ENCODE data around the gene CCL19.
"Not testable (repeated sequence)": the region's sequence is repeated elsewhere in the genome, so short reads cannot be mapped to it uniquely, and the experiment has no call there.

CCL19 gene

DNA sequence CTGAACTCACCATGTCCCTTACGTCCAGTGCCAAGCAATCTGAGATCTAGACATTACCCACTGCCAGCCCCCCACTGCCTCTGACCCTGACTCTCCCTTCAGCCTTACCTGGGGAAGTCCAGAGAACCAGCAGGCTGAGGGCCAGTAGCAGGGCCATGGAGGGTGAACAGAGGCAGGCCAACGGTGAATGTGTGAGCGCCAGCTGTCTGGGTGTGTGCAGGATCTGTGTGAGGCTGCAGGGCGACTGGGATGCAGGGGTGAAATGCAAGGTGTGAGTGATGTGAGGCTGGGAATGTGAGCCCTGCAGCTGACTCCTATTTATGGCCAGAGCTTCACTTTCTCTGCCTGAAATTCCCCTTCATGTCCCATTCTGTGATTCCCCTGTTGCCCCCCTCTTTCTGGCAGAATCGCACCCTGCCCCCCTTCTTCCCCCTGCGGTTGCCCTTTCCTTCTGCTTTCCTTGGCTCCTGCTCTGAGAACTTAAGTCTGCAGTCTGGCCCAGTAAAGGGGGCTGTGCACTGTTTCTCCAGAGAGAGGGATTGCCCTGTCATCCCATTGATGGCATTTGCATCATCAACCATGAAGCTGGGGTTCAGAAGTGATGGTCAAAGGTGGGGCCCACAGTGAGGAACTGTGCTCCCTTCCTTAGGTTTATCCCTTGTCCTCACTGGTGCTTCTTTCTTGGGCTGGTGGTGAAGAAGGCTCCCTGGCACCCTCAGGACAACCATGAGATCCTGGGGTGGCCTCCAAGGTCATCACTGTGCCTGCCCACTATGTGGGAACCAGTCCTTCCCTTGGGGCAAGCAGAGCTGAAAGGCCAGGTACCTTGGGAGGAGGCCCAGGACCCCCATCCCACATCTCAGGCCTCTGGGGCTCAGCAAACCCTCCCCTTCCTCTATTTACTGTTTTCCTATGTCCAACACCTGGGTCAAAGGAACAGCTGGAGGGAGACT lies at the start of gene CCL19:
Gene CCL19, minus strand, starts transcription at position 294 of the 953 bp plus-strand sequence. Its CDS starts 137 bp downstream, at position 157.
- DNase-seq = no peak

DNA sequence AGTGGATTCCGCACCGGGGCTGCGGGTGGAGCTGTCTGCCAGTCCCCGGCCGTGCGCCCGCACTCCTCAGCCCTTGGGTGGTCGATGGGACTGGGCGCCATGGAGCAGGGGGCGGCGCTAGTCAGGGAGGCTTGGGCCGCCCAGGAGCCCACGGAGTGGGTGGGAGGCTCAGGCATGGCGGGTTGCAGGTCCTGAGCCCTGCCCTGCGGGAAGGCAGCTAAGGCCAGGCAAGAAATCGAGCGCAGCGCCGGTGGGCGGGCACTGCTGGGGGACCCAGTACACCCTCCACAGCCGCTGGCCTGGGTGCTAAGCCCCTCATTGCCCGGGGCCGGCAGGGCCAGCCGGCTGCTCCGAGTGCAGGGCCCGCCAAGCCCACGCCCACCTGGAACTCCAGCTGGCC lies 49.1 kb upstream of the CCL19 start:
- DNase-seq = not testable (repeated sequence)

DNA sequence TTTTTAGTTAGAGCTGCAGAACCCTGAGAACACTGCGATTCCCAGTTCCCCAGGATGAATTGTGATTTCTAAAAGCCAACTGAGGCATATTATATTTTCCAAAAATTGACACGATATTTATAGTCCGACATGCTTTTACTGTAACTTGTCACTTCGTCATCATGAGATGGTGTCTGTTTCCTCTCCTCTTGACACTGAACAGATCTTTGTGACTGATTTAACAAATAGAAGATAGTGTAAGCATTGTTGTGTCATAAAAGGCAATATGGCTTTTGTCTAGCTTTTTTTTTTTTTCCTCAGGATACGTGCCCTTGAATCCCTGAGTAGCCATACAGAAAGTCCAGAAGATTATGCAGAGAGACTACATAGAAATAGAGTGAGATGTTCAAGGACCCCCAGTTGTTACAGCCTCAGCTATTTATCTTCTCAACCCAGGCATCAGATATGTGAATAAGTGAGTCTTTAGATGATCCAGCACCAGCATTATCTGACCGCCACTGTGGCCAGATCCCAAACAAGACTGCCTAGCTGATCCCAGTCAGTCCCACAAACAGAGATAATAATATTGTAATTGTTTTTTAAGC lies 46.7 kb upstream of the CCL19 start:
- no peak for DNase-seq

DNA sequence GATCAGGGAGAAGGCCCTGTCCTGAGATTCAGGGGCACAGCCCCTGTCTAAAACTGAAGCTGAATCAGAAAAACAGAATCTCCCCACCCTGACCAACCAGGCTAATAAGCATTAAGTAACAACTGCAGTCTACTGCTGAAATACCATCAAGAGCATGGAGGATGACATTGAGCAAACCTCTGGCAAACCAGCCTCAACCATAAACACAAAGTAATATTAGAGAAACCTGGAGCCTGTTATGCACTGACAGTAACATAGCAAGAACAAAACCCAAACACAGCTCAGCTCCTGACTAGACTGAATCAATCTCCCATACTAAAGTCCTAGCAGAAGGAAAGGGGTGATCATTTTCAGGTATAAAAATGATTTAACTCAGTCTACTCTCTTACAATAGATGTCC lies 43.6 kb upstream of the CCL19 start:
- DNase-seq = no peak

DNA sequence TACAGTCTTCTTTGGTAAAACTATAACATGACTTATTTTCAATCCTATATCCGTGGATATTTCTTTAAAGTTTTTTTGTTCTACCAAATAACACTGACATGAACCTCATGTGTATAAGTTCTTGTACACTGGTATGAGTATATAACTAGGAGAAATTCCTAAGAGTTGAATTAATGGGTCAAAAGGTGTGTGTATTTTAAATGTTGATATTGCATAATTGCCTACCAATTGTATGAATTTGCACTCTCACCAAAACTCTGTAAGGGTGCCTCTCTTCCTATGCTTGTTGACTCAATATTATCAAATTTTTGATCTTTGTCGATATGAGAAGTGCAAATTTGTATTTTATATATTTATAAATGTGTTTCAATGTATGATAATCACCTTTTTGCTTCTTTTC lies 41.8 kb upstream of the CCL19 start:
- no peak for DNase-seq

DNA sequence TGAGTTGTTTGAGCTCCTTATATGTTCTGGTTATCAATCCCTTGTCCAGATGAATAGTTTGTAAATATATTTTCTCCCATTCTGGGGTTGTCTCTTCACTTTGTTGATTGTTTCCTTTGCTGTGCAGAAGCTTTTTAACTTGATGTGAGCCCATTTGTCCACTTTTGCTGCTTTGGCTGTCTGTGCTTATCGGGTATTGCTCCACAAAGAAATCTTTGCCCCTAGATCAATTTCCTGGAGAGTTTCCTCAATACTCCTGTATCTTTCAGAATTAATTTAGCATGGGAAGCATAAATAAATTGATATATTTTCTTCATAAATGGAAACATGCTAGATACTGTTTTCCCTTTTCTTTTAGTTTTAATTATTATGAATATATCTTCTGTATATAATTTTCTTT lies 41.4 kb upstream of the CCL19 start:
- no peak for DNase-seq

DNA sequence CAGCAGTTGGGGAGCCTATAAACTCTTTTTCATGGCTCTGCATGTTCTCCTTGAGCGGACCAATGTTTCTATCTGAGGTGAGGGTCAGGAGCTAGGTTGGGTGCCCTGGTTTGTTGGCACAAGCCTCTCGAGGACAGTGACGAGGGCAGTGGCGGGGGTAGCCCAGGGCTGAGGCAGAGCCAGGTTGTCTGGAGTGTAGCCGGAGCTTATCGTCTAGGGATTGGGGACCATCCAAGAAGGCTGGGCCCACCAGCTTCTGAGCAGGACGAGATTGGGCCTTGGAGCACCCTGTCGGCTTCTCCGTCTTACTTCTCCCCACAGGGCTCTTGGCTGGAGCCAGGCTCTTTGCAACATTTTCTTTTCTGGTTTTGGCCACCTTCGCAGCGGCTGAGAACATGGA lies 32.1 kb upstream of the CCL19 start:
- DNase-seq = no peak

DNA sequence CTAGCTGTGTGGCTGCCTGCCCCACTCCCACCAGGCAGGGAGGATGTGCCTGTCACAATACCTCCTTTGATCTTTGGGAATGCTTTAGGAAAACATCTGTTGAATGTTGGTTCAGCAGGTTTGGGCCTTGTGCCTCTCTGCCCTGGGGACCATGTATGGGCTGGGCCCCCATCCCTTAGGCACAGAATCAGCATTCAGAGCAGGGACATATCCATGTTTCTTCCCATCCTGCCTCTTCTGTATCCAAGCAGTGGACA lies 28.6 kb upstream of the CCL19 start:
- DNase-seq = not testable (repeated sequence)

DNA sequence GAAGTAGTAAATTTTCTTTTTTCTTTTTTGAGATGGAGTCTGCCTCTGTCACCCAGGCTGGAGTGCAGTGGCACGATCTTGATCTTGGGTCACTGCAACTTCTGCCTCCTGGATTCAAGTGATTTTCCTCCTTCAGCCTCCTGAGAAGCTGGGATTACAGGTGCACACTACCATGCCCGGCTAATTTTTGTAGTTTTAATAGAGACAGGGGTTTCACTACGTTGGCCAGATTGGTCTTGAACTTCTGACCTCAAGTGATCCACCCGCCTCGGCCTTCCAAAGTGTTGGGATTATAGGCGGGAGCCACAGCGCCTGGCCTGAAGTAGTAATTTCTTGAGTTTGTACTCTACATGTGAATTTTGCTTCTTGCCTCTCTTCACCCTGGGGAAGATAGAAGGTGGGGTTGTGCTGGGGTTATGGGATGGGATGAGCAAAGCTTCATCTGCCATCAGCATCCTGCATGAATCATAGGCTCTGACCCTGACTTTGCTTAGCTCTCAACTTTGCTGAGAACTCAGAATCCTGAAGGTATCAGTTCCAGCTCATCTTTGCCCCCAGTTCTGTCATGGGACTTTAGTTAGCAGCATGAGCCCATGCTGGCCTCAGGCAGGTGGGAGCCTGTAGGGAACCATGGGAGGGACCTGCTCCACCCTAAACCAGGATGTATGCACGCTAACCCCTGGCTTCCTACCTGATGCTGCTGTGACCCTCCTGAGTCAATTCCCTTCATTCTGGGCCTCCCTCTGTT lies 28.1 kb upstream of the CCL19 start:
- no peak for DNase-seq

DNA sequence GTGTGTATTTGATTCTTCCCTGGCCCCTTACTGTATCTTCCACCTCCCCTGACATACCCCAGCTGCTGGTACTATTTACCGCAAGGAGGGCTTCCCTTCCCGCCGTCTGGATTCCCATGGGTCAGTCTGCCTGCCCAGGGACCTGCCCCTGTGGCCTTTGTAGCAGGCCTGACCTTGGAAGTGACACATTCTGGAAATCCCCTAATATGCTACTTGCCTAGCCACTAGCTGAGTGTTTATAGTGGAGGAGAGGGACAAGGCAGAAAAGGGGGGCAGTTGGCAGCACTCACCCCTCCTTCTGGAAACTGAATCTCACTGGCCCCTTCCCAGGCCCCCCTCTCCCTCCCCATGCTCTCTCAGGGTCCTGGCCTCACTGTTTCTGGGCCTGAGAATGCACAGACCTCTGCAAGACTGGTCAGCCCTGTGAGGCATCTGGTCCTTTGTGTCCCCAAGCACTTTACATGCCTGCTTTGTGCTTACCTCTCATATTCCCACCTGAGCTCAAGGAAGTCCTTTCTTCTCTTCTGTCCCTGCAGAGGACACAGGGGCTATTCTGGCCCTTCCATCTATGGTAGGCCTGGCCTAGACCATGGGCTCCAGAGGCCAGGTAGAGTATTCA lies 27.0 kb upstream of the CCL19 start:
- no peak for DNase-seq

DNA sequence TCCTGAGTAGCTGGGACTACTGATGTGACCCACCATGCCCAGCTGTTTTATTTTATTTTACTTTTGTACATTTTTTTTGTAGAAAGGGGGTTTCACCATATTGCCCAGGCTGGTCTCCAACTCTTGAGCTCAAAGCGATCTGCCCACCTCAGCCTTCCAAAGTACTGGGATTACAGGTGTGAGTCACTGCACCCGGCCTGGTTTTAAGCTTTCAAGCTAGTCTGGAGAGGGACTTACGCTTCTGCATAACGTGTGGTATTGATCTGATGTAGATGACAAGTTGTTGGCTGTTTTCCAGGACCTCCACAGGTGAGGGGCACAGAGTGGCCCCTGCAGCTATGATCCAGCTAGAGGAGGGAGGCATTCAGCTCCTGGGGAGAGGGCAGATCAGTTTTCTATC lies 25.6 kb upstream of the CCL19 start:
- DNase-seq = no peak

DNA sequence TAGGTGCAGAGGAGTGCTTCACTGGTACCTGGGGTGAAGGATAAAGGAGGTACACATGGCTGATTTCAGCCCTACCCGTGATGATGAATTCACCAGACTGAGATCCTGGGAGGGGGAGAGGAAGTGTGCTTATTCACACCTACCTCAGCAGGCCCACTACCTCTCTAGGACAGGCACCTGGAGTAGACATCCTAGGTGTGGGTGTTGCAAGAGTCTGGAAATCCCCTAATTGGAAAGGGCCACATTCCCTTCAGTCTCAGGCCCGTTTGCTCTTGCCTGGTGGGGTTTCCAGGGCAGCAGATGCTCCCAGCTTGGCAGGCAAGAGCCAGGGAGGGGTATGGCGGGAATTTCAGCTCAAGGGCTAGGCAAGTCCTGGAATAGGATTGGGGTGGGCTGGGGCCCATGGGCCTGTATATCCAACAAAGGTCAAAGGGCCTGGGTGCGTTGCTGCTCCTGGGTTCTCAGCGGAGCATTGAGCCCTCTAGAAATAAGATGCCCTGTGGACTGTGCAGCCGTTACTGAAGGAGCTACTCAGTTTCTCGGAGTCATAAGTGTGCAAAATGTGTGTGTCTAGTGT lies 24.7 kb upstream of the CCL19 start:
- DNase-seq = no peak

DNA sequence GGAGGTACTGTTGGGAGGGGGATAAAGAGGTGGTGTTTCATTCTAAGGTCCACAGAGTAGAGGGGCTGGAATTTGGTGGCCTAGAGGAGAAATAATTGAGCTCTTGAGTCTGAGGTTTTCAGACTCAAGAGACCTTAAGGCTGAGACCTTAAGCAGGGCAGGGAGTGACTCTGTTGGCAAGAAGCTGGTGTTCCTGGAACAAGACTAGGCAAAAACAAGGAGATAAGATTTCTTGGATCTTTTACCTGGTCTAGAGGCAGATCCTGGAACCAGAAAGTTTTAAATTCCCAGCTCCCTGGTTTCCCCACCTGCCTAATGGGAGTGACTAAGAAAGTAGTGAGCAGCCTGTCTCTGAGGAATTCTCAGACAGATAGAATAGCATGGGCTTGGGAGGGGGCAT lies 22.9 kb upstream of the CCL19 start:
- DNase-seq = no peak

DNA sequence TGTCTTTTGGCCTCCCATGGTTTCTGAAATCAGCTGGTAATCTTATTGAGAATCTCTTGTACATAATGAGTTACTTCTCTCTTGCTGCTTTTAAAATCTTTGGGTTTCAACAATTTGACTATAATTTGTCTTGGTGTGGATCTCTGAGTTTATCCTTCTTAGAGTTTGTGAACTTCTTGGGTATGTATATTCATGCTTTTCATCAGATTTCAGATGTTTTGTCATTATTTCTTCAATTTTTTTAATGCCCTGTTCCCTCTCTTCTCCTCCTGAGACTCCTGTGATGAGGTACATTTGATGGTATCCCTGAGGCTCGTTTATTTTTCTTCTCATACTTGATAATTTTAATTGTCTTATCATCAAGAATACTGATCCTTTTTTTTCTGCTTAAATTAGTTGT lies 21.1 kb upstream of the CCL19 start:
- DNase-seq = no peak

DNA sequence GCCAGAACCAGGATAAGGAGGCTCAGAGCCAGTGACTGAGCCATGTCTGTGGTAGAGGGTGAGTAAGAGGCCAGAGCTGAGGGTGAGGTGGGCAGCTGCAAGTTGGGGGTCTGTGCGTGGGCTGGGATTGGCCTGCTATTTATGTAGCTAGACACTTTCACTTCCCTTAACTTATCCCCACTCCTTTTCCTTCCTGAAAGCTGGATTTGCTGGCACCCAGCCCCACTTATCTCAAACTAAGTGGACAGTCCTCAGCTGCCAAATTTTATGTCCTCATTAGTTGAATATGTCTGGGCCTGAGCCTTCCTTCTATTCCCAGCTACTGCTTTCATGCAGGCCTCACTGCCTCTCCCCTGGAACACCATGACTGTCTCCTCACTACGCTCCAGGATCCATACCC lies 18.9 kb upstream of the CCL19 start, which contains the start of gene CCL21:
Gene CCL21, minus strand, starts transcription at position 114 of the 400 bp plus-strand sequence. Its CDS starts 70 bp downstream, at position 44.
- no peak for DNase-seq

DNA sequence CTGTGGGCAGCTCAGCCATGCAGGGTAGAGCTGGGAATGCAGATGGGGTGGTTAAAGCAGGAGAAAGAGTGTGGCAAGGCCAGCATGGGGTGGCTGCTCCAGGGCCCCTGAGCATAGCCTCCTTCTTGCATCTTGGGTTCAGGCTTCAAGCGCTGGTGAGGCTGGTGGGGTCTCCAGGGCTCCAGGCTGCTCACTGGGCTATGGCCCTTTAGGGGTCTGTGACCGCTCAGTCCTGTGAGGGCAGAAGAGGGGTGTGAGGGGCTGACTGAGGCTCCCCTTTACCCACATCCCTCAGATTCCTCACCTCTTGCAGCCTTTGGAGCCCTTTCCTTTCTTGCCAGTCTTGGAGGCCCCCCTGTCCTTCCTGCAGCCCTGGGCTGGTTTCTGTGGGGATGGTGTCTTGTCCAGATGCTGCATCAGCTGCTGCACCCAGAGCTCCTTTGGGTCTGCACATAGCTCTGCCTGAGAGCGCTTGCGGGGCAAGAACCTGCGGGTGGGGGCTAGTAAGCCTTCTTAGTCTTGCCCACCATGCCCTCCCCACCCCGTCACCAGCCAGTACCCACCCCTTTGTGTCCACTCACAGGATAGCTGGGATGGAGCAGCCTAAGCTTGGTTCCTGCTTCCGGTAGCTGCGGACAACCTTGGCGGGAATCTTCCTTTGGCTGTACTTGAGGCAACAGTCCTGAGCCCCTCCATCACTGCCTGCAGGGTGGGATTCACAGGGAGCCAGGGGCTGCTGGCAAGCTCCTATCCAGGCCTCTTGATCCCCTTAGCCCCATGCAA lies 18.3 kb upstream of the CCL19 start:
- no peak for DNase-seq

DNA sequence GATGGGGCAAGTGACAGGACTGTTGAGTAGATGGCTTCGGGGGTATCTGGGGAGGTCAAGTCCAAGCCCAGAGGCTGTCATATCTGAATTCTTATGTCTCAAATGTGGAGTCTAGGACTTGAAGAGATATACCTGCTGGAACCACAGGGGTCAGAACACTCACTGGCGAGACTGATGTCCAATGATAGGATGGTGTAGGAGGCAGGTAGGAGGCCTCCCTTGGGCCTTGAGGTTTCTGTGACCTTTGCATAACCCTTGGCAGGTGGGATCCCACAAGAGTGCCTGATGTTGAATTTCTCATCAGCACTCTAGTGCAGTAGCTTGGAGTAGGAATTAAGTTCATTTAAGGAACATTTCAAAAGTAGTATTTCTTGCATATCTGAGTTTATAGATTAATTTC lies 16.1 kb upstream of the CCL19 start:
- no peak for DNase-seq

DNA sequence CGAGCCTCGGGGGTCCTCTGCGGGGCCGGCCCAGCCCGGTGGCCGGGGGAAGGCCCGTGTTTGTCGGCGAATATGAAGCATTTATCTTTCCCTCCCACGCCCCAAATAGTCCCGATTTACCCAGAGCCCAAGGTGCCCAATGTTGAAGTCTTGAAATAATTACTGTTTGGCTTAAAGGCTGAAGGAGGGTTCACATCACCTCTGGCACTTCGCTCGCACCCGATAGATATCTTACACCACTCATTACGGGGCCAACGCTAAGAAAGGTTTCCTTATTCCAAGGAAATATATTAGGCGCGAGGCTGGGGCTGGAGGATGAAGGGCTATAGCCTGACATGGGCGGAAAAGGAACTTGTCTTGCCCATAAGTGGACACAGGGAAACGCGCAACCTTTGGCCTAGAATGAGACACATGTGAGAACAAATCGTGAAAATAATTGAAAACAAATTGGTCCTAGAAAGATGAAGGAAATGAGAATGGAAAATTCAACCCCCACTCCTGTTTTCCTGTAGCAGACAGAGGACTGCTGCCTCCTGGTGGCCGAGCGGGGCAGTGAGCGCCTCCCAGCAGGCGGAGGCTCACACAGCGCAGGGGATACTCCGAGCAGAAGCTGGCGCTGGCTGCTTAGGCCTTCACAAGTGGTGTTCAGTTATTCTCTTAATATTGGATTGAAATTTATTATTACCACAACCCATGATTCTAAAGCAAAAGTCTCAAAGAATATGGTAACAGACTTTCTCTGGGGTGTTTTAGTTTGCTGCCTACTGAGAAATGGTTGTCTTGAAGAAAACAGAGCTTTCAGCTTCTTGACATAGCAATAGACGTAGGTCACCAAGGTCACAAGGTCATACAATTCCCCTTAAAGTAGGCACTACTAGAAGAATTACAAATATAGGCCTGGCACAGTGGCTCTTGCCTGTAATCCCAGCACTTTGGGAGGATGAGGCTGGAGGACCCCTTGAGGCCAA lies 11.0 kb upstream of the CCL19 start:
- peak; percentile 85 for DNase-seq

DNA sequence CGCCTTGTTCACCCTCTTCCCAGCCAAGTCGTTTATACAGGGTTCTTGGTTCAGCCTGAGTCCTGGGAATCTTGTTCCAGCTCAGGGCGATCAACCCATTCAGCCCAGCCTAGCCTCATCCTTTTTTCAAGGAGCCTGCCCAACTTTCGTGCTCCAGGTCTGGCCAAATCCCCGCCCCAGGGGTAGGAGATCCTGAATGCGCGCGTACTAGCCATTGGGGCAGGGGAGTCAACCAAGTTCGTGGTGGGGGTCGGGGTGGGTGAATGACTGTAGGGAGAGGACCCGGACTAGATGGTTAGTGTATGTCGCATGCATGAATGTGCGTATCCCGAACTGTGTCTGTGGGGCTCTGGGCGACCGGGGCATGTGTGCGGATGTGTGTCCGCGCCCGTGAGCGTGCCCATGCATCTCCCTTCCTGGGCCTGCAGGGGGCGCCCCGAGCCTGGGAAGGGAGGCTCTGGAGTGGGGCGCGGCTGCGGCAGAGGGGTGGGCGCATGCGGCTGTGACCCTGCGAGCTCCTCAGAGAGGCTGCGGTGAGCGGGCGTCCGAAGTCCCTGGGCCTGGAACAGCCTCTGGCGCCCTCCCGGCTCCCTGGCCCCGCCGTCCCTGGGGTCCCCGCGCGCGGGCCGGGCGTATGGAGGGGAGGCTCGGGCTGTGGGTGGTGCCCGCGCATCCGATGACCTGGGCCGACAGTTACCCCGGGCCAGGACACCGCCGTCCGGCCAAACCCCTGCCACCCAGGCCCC lies 10.1 kb upstream of the CCL19 start:
- DNase-seq = peak; percentile 78

DNA sequence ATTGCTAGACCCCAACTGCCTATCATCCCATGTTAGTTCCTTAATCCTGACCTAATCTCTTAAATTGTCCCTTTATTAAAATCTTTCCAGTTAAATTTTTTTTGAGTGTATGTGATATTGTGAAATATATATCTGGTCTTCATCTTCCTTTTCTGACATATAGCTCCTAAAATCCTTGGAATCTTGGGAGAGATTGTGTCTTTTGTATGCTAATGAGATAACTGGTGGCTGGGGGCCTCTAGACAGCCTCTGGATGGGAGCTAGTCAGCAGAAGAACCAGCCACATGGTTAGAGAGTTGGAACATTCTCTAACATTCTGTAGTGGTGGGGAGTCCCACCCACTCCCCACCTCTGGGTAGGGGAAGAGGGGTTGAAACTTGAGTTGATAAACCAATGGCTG lies 3.7 kb upstream of the CCL19 start:
- DNase-seq = no peak

All from activated CD8-positive, alpha-beta memory T cell treated with anti-CD3 and anti-CD28 coated beads, Interleukin-2, amount 50 U/mL, for 4 hours (primary cell).